CD4-positive, alpha-beta T cell treated with Interleukin-15 for 4 hours (primary cell): Measurements from ENCODE around the gene THYN1.

Experiments
- DNase-seq: peaks from one replicate; pipeline ENCODE4 v3.0.0-alpha.2; 2020; ENCODE audit warnings: low spot score

The THYN1 gene

DNA sequence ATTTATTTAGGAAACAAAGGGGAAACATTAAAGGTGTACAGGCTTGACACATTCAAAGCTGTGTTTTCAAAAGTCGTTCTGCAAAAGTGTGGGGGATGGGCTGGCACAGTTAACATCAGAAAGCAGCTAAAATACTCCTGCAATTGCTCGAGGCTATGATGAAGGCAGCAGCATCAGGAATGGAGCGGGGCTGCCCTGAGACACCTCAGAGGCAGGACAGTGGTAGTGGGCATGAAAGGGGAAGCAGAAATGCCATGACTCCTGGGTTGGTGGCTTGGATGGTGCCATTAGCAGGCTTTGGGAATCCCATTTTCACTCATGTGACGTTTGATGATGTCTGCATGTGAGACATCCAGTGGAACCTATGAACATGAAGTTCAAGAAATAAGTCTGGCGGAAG lies 30.0 kb downstream of the THYN1 start:
- DNase-seq = no peak

DNA sequence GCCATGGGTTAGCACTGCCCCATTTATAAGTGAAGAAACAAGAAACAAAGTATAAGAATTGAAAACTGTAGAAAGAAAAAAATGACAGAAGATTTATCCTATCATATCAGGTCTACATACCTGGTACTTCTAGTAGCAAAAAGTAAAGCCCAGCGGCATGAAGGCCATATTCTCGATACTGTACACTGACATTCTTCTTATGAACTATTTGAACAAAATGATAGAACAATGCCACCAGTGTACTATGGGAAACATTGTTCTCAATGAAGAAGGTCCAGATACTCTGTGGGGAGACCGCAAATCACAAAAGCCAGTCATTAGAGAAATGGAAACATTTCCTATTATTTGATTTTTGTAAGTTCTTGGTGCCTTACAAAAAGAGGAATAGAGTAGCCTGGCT lies 36.3 kb downstream of the THYN1 start:
- no peak for DNase-seq

DNA sequence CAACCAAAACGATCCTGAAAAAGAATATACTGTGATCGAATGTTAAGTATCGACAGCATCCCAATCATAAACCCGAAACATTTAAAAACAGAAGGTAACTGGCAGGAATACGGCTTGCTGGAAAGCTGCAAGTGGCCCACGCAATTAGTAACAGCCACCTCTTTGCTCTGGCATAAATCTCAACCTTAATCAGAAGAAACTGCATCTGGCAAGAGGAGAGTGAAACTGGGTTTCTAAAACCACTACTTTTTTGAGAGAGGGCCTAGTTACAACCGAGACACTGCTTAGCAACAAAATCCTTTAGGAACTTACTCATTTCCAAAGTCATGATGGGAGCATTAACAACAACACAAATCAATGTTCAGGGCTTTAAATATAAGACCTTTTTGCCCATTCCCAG lies 37.3 kb downstream of the THYN1 start:
- no peak for DNase-seq

DNA sequence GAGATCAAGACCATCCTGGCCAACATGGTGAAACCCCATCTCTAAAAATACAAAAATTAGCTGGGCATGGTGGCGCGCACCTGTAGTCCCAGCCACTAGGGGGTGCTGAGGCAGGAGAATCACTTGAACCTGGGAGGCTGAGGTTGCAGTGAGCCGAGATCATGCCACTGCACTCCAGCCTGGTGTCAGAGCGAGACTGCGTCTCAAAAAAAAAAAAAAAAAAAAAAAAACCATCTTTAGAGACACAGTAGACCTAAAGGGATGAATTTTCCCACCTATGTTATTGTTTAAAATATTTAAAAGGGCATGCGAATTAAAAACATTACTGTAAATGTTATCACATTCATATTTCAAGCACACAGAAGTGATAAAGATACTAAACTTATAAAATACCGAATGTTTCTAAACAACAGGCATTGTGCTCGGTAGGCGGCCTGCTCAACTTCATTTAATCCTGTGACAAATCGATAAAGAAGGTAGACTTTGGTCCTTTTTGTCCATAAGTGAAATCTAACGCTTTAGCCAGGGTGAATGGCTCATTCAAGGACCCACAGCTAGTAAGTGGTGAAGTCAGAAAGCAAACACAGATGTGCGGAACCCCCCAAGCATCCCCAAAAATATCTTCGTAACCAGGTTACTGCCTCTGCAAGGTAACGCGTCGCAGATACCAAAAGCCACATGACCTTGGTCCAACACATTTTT lies 45.5 kb downstream of the THYN1 start:
- DNase-seq = peak; percentile 65

DNA sequence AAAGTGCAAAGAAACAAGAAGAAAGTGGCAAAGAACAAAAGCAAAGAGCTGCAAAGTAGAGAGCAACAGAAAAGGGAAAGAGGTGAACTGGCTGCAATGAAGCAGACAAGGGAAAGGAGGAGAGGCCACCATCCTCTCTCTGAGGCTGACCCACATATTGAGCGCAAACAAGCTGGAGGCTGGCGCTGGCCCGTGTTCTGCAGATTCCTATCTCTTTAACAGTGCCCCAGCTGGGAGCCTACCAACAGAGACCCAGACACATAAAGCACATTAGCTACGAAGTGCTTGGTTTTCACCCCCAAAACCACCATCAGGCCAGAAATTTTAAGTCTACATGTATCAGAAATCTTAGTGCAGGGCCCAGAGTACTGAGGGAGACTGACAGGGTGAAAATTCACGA lies 47.0 kb downstream of the THYN1 start:
- no peak for DNase-seq

DNA sequence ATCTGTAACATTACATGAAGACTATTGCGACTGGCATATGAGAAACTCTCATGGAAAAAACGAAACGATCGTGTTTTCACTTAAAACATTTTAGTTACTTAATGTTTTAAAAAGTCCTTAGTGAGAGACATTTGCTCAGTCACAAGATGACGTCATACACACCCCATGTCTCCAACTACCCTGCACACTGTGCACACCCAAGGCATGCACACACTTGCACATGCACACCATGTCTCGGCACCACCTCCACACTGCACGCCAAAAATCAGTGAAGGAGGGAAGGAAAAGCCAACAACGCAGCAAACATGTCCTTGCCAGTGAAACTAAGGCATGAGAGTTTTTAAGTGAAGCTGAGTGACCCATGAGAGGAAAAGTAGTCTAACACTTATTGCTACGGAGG lies 47.4 kb downstream of the THYN1 start:
- DNase-seq = no peak

DNA sequence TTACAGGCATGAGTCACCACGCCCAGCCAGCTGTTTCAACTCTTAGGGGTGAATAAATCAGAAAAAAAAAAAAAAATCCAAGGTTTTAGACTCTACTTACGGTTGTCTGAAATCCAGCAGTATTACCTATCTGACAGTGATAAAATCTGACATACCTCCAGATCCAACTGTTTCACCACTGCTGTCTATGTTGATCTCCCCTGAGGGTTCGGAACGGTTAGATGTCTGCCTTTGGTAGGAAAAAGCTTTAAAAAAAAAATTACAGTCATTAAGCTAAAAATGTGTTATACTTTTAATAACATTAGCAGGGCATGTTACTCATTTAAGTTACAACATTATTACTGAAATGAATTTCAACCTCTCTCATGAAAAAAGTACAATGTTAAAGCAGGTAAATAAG lies 50.5 kb downstream of the THYN1 start:
- no peak for DNase-seq

DNA sequence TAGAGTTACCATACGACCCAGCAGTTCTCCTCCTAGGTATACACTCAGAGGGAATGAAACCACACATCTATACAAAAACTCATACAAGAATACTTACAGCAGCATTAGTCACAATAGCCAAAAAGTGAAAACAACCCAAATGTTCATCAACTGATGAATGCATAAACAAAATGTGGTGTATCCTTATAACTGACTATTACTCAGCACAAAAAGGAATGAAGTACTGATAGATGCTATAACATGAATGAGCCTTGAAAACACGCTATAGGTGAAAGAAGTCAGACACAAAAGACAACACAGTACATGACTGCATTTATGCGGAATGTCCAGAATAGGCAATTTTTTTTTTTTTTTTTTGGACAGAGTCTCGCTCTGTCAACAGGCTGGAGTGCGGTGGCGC lies 52.5 kb downstream of the THYN1 start:
- DNase-seq = no peak

DNA sequence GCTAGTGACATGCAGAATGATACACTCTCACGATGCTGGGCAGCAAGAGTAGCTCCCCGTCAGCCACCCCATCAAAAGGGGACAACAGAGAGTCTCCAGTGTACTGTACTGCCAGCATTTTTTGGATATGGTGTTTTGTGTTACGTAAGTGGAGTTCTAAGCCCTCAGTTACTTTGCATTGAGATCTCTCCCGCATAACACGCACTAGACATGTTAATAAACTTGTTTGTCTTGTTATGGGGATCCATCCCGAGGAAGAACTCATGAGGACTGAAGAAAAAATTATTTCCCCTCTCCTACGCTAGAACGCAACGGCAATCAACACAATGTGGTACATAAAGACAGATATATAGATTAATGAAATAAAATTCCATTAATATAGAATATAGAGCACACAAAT lies 53.6 kb downstream of the THYN1 start:
- no peak for DNase-seq
